Hematopoietic multipotent progenitor cell treated with erythropoietin and hydrocortisone succinate and interleukin-3 and kit ligand, for 8 days (in vitro differentiated cells): Measurements from ENCODE around the gene TRNP1.

Source experiments
- DNase-seq: peaks from one replicate; pipeline ENCODE4 v3.0.0-alpha.2; 2015

The TRNP1 gene

GRCh38 chr1:27003745-27004470 lies 10.4 kb downstream of the TRNP1 start:
- DNase-seq, result no peak

- DNase-seq, result no peak
Observed at GRCh38 chr1:27004471-27005165, 11.1 kb downstream of the TRNP1 start.

DNA sequence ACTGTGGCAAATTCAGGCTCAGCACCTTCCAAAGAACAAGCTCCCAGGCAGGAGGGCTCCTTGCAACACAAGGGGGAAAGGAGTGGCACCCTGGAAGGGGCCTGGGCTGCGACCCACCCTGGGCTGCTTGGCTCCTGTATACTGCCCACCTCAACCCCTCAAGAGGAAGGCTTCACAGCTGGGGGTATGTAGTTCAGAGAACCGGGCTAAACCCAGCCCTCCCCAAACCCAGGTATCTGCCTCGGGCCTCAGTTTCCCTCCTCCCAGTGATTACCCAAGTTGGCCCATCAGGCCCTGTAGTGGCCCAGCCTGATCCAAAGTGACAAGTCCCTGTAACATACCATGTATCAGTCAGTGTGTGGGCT lies 11.7 kb downstream of the TRNP1 start:
- DNase-seq, result no peak

DNA sequence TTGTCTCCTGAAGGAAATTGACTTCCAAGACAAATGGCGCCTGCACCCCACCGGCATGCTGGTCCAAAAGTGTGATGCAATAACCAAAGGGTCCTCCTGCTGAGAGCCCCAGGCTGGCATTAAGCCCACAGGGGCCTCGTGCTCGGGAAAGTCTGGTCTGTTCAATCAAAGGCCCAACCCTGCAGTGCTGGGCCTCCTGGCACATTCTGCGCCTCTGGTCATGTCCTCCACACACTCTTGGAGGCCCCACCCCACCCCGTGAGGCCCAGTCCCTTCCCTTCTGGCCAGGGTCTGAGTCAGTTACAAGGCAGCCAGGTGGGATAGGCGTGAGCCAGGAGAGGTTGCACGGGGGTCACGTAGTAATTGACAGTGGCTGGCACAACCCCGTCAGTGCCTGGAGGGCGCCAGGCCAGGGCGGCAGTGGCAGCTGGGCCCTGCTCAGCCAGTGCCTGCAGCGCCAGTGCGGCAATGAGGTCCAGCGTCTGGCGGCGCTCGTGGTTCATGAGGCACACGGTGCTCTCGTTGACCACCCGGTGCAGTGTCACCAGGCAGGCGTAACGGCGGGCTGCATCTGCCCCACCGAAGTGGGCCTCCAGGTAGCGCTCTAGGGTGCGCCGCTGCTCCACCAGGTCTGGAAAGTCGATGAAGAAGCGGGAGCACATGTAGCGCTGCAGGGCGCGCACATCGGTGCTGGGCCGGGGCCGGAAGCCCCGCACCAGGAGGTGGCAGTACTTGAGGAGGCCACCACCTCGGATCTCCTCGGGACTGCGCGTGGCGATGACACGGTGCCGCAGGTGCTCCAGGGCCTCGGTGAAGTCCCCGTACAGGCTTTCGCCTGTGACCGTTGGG lies 12.4 kb downstream of the TRNP1 start:
- no peak for DNase-seq

DNA sequence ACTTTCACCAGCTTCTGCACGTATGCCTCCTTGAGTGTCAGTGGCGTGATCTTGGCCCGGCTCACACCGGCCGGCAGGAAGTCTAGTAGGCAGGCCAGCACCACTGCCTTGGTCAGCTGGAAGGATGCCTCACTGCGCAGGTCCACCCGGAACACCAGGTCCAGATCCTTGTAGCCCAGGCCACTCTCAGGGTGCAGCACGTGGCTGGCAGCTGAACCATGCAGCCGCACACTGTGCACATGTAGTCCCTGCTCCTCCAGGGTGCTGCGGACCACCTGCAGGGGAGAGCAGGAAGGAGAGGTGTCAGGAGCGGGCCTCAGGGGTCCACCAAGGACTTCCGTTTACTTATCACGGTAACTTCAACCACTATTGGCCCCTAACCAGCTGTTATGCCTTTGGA lies 13.2 kb downstream of the TRNP1 start:
- DNase-seq, result no peak

- no peak for DNase-seq
Observed at GRCh38 chr1:27007909-27008582, 14.6 kb downstream of the TRNP1 start.

DNA sequence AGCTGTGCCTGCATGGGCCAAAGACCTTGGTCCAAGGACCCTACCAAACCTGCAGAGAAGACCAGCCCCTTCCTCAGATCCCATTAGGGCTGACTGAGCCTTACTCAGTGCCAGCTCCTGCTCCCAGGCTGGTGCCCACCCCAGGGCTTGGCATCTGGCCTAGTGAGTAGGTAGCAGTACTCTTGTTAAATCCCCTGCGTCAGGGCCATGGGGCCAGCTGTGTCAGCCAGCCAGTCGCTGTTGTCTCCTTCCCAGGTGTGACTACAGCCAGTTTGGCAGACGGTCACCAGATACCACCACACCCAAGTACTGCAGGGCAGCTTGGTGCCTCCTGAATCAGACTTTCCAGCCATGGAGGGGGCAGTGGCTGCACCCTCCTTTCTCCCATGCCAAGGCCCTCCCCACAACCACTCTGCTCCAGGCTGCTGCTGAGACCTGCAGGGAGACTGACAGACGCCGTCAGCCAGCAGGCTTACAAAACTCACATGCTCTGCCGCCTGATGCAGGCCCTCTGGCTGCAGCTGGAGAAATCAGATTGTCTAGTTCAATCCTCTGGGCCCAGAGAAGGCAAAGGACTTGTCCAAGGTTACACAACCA lies 16.2 kb downstream of the TRNP1 start:
- no peak for DNase-seq

GRCh38 chr1:27010226-27010994 lies 16.9 kb downstream of the TRNP1 start:
- no peak for DNase-seq

DNA sequence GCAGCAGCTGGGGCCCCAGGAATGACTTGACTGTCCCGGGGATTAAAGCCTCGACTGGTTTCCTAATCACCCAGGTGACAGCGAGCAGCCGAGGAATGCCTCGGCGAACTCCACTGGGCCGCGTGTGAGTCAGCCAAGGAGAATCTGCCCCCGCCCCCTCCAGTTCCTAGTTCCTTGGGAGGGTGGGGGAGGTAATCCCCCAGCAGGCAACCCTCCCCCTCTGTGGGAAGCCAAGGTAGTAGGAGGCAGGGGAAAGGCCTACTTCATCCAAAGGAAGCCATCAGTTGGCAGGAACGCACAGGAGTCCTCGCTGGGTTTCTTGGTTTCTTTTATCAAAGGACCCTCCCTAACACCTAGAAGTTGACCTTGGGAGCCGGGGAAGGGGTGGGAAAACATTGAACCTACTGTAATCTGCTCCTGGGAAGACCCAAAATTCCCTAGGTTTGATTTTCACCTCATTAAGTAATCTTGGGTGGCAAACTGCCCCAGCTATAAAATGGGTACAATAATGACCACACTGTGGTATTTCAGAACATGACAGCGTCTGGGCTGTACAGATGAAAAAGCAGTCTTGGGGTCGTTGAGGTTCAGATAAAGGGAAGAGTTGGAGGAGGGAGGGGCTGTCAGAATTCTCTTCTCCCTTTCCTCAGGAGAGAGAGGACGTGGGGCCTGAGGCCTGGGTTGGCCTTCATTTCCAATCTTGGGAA lies 17.7 kb downstream of the TRNP1 start:
- no peak for DNase-seq

DNA sequence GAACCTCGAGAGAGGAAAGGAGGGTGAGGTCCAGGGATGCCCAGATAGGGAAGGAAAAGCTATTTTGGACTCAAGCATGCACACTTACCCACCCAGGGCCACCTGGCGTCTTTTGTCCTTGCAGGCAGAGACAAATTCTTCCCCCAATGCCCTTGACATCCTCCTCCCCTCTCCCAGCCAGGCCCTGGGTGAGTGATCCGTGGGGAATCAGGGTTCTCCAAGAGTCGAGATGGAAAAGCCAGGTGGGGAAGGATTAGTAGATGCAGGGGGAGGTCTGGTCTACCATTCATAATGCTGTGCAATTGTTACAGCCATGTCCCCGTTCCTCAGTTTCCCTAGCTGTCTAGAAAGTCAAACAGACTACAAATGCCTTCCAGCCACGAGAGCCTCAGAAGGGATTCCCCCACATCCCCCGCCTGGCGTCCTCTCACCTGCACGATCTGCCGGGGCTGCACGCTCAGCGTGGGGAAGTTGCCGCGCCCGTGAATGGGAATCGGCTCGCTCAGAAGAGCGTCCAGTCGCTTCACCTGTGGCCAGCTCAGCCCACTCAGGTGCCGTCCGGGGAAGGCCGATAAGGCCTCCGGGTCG lies 18.6 kb downstream of the TRNP1 start:
- no peak for DNase-seq

GRCh38 chr1:27015260-27015659 lies 21.8 kb downstream of the TRNP1 start:
- no peak for DNase-seq

DNA sequence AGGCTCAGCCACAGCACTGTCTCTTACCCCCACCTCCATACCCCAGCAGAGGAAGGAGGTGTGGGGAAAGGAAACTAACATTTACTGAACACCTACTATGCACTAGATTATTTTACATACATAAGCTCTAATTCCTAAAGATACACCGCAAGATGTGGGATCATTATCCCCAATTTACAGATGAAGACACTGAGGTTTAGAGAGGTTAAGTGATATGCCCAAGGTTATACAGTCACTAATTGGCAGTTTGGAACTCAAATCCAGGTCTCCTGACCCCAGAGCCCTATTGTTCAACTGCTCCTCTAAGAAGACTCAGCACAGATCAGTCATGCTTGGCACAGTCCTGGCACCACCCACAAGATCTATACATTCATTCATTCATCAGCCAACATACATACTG lies 22.9 kb downstream of the TRNP1 start:
- no peak for DNase-seq

GRCh38 chr1:27017207-27017606 lies 23.7 kb downstream of the TRNP1 start:
- DNase-seq, result peak; percentile 71

- DNase-seq, result no peak
Observed at GRCh38 chr1:27018316-27018715, 24.8 kb downstream of the TRNP1 start.

GRCh38 chr1:27021354-27022031 lies 28.0 kb downstream of the TRNP1 start:
- no peak for DNase-seq

GRCh38 chr1:27025718-27026117 lies 32.2 kb downstream of the TRNP1 start:
- DNase-seq, result no peak

DNA sequence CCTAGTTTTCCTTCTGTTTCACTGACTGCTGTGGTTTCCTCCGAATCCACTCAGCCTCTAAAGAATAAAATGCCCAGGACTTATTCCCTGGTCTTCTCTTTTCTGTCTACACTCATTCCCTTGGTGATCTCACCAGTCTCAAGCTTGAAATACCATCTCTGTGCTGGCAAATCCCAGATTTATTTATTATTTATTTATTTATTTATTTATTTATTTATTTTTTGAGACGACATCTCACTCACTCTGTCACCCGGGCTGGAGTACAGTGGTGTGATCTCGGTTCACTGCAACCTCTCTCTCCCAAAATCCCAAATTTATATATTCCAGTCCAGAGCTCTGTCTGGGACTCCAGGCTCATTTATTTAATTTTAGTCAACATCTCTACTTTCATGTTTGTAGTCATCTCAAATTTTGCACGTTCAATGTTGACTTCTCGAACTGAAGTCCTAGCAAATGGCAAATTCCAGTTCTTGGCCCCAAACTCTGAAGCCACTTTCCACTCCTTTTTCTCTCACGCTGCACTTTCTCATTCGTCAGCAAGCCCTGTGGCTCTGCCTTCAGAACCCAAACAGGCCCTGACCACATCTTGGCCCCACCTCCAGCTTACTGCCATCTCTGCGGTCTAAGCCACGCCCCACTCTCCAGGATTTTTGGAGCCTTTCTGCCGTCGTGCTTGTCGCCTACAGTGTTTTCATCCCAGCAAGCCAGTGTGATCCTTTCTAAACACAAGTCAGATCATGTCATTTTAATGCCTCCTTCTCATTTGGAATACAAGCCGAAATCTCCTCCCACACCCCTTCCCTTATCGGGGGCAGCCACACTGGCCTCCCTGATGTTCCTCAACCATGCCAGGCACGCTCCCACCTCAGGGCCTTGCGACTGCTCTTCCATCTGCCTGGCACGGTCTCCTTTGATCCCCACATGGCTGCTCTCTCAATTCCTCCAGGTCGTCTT lies 33.4 kb downstream of the TRNP1 start:
- peak; percentile 33 for DNase-seq

- DNase-seq, result peak; percentile 84
Observed at GRCh38 chr1:27027575-27028250, 34.2 kb downstream of the TRNP1 start.
